NCI-H2107 treated with DMSO at 0.1 percent for 48 hours (cell line): ENCODE results near the gene CCDC102A.
"Not testable (repeated sequence)": the region's sequence is repeated elsewhere in the genome, so short reads cannot be mapped to it uniquely, and the experiment has no call there.

Experiments used
- DNase-seq: peaks from one replicate; lab custom pipeline; 2025; ENCODE audit not compliant: unreplicated experiment; lab: John Stamatoyannopoulos, UW

CCDC102A gene

GRCh38 chr16:57536306-57537193 is at the start of gene CCDC102A:
Gene CCDC102A, minus strand, starts transcription at chr16:57536571. Its CDS starts 7,394 bp downstream, at chr16:57529177.
- DNase-seq: no peak

- DNase-seq: no peak
Measured at GRCh38 chr16:57585051-57585687, 48.8 kb upstream of the CCDC102A start.

GRCh38 chr16:57579361-57579665 is 42.9 kb upstream of the CCDC102A start:
- no peak for DNase-seq

GRCh38 chr16:57578521-57579360 is 42.4 kb upstream of the CCDC102A start:
- DNase-seq: no peak

- no peak for DNase-seq
Measured at GRCh38 chr16:57577691-57578224, 41.4 kb upstream of the CCDC102A start.

GRCh38 chr16:57577214-57577613 is 40.8 kb upstream of the CCDC102A start:
- DNase-seq: no peak

GRCh38 chr16:57576429-57576870 is 40.1 kb upstream of the CCDC102A start:
- DNase-seq: peak; percentile 40

- no peak for DNase-seq
Measured at GRCh38 chr16:57575468-57576277, 39.3 kb upstream of the CCDC102A start.

- no peak for DNase-seq
Measured at GRCh38 chr16:57574646-57575467, 38.5 kb upstream of the CCDC102A start.

GRCh38 chr16:57574086-57574485 is 37.7 kb upstream of the CCDC102A start:
- no peak for DNase-seq

GRCh38 chr16:57572978-57573728 is 36.8 kb upstream of the CCDC102A start:
- no peak for DNase-seq

GRCh38 chr16:57571098-57571497 is 34.7 kb upstream of the CCDC102A start:
- no peak for DNase-seq

- no peak for DNase-seq
Measured at GRCh38 chr16:57570301-57571070, 34.1 kb upstream of the CCDC102A start.

- no peak for DNase-seq
Measured at GRCh38 chr16:57569306-57569946, 33.1 kb upstream of the CCDC102A start.

- not testable (repeated sequence) for DNase-seq
Measured at GRCh38 chr16:57568772-57569171, 32.4 kb upstream of the CCDC102A start.

GRCh38 chr16:57568173-57568678 is 31.9 kb upstream of the CCDC102A start:
- no peak for DNase-seq

GRCh38 chr16:57567691-57568090 is 31.3 kb upstream of the CCDC102A start:
- no peak for DNase-seq
